ENCODE data around the gene HESX1. TPM values are rescaled to one million over a fixed set of nuclear protein-coding genes. Genes with fewer than 3 reads are reported as not detected.

HESX1 gene
- total and polyA plus RNA-seq, 2 of the 8 experiments (the other 6 are each of a cell fraction or from before 2014, with no cell fraction given) = 7.1 to 12.0 TPM

GRCh38 chr3:57233799-57234198 is 34.0 kb upstream of the HESX1 start:
- Histone ChIP-seq H3K23me2 (ENCODE audit: low read depth, low read length) (no peaks in the 10 kb centered on the region), H3K4me3 (ENCODE audit: extremely low read depth in 1 of 4, insufficient read depth in 2 of 4, low read depth in 3 of 4, low read length in 4 of 4) (no peak overlapping the region), H4K20me1 (replicated peaks in 1 of 2; ENCODE audit: control insufficient read depth in 1 of 2, insufficient read depth in 2 of 2, low read length in 2 of 2) (peaks cover under 1 to 1% of the 10 kb centered on the region in 2 experiments), H3K9me3 (ENCODE audit: insufficient read depth in 2 of 2, low read depth in 1 of 2, low read length in 1 of 2) (no peaks in the 10 kb centered on the region), H3K9ac (replicated peaks in 1 of 4; ENCODE audit: extremely low read depth in 1 of 4, low read depth in 3 of 4, low read length in 3 of 4) (no peak overlapping the region), H3K36me3 (ENCODE audit: control insufficient read depth in 2 of 4, insufficient read depth in 4 of 4, low read length in 3 of 4) (peaks cover 0 to 10% (median 2%) of the 10 kb centered on the region in 4 experiments; a peak in 4 of 8 replicates), H3K79me2 (ENCODE audit: control insufficient read depth in 1 of 2, insufficient read depth in 2 of 2, low read length in 2 of 2) (peaks cover 0 to 26% of the 10 kb centered on the region in 2 experiments; a peak in 2 of 4 replicates), H3K27ac (ENCODE audit: low read depth, low read length) (no peak overlapping the region), H3K14ac (ENCODE audit: insufficient read length) (no peak overlapping the region), H2AK5ac (ENCODE audit: low read depth, low read length) (no peak overlapping the region), H2BK20ac (ENCODE audit: low read length) (no peak overlapping the region), H3K56ac (replicated peaks; ENCODE audit: insufficient read length, low read depth, low read length) (no peak overlapping the region), H2BK15ac (ENCODE audit: low read length) (no peak overlapping the region), H3K4me1 (replicated peaks in 1 of 4; ENCODE audit: control insufficient read depth in 3 of 4, insufficient read depth in 4 of 4, low read length in 3 of 4) (peaks cover 0 to under 1% (median under 1%) of the 10 kb centered on the region in 4 experiments; a peak in 1 of 7 replicates), H4K5ac (ENCODE audit: insufficient read length, low read depth, low read length) (no peak overlapping the region), H3K79me1 (ENCODE audit: low read depth, low read length) (no peaks in the 10 kb centered on the region), H3K18ac (ENCODE audit: extremely low read depth, low read length) (no peak overlapping the region), H3K23ac (ENCODE audit: insufficient read length) (no peak overlapping the region), H4K8ac (ENCODE audit: extremely low read depth, insufficient read depth, low read length) (no peak overlapping the region), H3K4me2 (ENCODE audit: insufficient read depth in 1 of 2, low read depth in 2 of 2, low read length in 2 of 2) (no peak overlapping the region), H2BK5ac (ENCODE audit: low read depth, low read length) (no peak overlapping the region), H3K4ac (replicated peaks; ENCODE audit: insufficient read length, low read depth, low read length) (no peak overlapping the region), H2BK120ac (replicated peaks; ENCODE audit: low read depth, low read length) (no peak overlapping the region), H2AFZ (ENCODE audit: low read length) (no peak overlapping the region), H3K27me3 (replicated peaks in 1 of 4; ENCODE audit: control insufficient read depth in 3 of 4, extremely low read depth in 1 of 4, insufficient read depth in 3 of 4, low read length in 3 of 4) (no peaks in the 10 kb centered on the region; a peak in 1 of 7 replicates), H4K91ac (replicated peaks; ENCODE audit: insufficient read length, low read length) (no peak overlapping the region), H2BK12ac (ENCODE audit: low read depth, low read length) (no peak overlapping the region)
- POLR2A ChIA-PET (ENCODE audit: partially characterized antibody) = interaction anchor here (0.6 to 1.9 kb wide), 3 partner anchors 10 to 35 kb away, joined by 3 to 5 read pairs (median 4); partner anchors contain the start of gene HESX1
- 96% methylated on average over 2 of the region's 2 CpGs; no CpG with 5 or more reads in 1 of the 2 experiments for WGBS, 2 experiments (ENCODE audit: extremely low coverage in 1 of 2, insufficient coverage in 1 of 2, insufficient read length in 1 of 2, insufficient replicate concordance in 2 of 2, low coverage in 1 of 2, low lambda C conversion rate in 2 of 2, missing lambda C conversion rate in 1 of 2)
- DNase-seq (ENCODE audit: low read depth in 1 of 2, low spot score in 2 of 2) (no peak), FAIRE-seq (no peak)
- CTCF ChIA-PET (ENCODE audit: partially characterized antibody) = interaction anchor here (0.6 to 2.4 kb wide), 4 partner anchors 12 to 54 kb away, joined by 3 to 12 read pairs (median 6); partner anchors contain the start of gene HESX1
- TF ChIP-seq TCF12 (IDR thresholded peaks at IDR 0.05; ENCODE audit: low read depth, low read length) = no peak
- TF ChIP-seq FOSL1 (IDR thresholded peaks at IDR 0.05; ENCODE audit: insufficient read depth, low read depth, low read length) = no peak
- TF ChIP-seq KDM1A (IDR thresholded peaks at IDR 0.05; ENCODE audit: borderline replicate concordance, low read length) = no peak
- TF ChIP-seq POLR2AphosphoS5 (IDR thresholded peaks at IDR 0.05; ENCODE audit: low read depth, low read length) = no peak
- no peak for TF ChIP-seq POLR2A (IDR thresholded peaks at IDR 0.05; ENCODE audit: control extremely low read depth in 1 of 2, low read depth in 2 of 2, low read length in 2 of 2)
- TF ChIP-seq YY1 (IDR thresholded peaks at IDR 0.05; ENCODE audit: low read depth, low read length) = no peak
- TF ChIP-seq TBP (IDR thresholded peaks at IDR 0.05; ENCODE audit: low read depth, low read length) = no peak
- no peak for TF ChIP-seq SUZ12 (IDR thresholded peaks at IDR 0.05; ENCODE audit: low read length)
- TF ChIP-seq KDM4A (IDR thresholded peaks at IDR 0.05; ENCODE audit: low read depth, low read length, severe bottlenecking) = no peak

Measured in H1 (cell line).